SIG-M5 (cell line): Measurements from ENCODE around the gene PTTG1IP.

Source experiments
- DNase-seq: peaks from one replicate; lab custom pipeline; 2025; lab: John Stamatoyannopoulos, UW

PTTG1IP gene

DNA sequence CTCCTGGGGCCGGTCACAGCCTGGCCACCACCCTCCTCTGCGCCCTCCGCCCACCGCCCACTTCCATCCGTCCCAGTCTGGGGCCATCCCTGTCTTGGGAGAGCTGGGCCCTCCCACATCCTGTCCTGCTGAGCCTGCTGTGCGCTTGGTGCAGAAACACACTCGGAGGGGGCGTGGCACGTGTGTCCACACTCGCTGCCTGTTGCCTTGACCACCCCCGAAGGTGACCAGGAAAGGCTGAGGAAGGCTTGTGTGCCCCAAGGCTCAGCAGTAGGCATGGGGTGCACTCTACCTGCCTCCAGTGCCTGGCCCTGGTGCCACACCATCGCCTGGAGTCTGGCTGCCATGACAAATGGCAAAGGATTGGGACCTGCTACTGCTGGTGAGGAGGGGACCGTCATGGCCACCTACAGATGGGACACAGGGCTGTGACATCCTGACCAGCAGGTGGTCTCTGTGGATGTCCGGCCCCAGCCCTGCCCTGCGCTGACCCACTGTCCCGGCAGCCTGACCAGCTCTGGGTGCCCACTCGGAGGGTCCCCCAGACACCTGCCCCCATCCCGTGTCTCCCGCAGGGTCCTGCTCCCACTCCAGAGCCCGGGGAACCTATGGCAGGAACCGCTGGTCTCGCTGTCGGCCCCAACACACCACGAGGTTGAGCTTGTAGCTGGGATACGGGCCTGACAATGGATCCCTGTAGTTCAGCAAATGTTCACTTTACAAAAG lies 23.2 kb upstream of the PTTG1IP start:
- no peak for DNase-seq

GRCh38 chr21:44895859-44896258 lies 22.4 kb upstream of the PTTG1IP start:
- DNase-seq = no peak

- no peak for DNase-seq
These were observed 21.3 kb upstream of the PTTG1IP start for GRCh38 chr21:44894687-44895302.

DNA sequence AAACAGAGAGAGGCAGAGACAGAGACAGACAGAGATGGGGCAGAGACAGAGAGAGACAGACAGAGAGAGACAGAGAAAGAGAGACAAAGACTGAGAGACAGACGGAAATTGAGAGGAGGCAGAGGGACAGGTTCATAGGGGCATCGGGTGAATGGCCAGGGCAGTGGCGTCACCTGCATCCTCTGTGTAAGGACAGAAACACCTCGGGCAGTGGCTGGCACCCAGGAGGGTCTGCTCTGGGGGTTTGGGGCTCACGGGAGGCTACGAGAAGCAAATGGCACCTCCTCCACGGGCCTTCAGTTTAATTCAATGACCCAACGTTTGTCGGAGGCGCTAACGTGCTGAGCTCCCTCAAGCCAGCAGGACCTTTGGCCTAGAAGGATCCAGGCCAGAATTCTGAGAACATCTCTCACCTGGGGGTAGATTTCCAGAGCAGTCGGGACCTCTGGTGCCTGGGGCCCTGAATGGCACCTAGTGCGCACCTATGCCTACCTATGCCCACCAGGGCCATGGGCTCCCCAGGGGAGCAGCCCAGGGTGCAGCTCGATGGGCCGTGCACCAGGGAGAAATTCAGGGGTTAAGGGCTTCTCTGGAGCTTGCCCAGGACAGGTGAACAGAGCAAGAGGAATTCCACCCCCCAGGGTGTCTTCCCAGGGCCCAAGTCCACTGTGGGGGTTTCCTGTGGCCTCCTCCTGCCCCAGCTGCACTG lies 20.6 kb upstream of the PTTG1IP start:
- DNase-seq = no peak

DNA sequence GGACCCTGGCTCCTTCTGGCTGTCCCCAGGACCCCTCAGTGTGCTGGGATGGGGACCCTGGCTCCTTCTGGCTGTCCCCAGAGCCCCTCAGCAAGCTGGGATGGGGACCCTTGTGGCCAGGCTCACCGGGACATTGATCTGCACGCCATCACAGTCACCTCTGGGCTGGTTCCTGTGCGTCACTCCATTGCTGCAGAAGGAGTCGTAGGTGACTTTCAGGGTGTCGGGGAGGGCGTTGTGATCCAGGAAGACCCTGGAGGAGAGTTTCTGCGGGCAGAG lies 19.7 kb upstream of the PTTG1IP start:
- no peak for DNase-seq

- DNase-seq = no peak
These were observed 19.2 kb upstream of the PTTG1IP start for GRCh38 chr21:44892536-44893277.

DNA sequence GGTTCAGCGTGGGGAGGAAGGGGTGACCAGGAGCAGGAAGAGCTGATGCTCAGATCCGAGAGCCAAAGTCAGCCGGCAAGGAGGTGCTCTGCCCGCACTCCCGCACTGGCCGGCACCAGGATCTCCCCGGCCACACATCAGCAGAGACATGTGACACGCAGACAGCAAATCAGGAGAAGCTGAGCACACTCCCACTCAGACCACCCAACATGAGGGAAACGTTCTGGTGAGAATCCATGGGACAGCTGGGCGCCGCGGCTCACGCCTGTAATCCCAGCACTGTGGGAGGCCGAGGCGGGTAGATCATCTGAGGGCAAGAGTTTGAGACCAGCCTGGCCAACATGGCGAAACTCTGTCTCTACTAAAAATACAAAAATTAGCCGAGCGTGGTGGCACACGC lies 18.6 kb upstream of the PTTG1IP start:
- DNase-seq = no peak

- no peak for DNase-seq
These were observed 18.1 kb upstream of the PTTG1IP start for GRCh38 chr21:44891631-44892031.

- DNase-seq = no peak
These were observed 17.6 kb upstream of the PTTG1IP start for GRCh38 chr21:44890961-44891541.

DNA sequence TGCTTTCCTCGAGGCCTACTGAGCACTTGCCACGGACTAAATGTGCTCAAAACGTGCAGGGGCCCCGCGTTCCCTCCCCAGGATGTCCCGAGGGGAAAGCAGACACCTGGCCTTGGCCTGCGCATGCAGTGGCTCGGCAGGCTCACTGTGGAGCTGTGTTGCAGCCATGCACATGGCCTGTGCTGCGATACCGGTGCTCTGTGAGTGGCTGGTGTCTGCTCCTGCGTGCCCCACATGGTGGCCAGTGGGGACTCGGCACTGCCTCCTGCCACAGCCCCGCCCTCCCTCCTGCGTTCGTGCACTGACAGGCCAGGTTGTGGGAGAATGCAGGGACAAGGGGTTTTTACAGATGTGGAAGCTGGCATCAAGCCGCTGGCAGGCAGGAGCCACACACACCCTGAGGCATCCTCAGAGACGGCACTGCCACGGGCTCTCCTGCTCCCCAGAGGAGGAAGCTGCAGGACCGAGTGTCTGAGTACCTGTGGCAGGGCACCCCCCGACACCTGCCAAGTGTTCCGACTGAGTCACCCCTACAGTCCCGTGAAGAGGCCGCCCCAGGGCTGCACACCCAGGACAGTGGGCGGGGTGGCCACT lies 16.9 kb upstream of the PTTG1IP start:
- DNase-seq = no peak

- DNase-seq = no peak
These were observed 16.3 kb upstream of the PTTG1IP start for GRCh38 chr21:44889625-44890337.

DNA sequence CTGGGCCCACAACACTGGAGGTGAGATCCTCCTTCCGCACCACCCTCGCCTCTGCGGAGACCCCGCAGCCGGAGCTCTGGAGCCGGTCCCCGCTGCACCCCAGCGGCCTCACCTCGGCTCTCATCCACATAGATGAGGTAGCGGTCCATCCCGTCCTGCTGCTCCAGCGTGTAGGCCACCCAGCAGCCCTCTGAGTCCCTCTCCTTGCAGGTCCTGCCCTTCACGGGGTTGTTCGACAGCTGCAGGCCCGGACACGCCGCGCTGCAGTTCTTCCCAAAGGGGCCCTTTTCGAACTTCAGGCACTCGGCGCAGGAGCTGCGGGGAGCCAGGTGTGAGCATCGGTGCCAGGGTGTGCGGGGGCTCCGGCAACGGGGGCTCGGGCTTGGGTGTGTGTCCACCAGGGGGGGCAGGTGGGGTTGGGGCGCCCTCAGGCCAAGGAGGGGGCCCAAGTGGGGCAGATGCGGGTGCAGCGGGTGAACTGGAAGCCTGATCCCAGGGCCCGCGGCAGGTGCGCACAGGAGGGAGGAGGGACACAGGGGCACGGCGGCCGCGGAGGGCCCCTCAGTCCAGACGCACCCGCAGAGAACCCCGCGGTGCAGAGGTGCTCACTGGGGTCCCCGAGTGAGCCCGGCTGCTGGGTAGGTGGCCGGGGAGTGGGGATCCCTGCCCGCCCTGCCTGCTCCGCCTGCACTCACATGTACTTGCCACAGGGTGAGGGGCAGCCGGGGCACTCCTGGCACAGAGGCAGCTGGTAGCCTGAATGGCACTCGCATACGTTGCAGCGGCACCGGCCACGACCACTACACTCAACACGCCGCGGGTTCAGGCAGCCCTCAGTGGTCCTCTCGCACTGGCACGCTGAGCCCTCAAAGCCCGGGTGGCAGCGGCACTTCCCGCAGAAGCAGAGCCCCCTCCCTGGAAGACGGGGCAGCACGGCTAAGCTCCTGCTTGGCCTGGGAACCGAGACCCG lies 15.4 kb upstream of the PTTG1IP start:
- no peak for DNase-seq

- no peak for DNase-seq
These were observed 14.5 kb upstream of the PTTG1IP start for GRCh38 chr21:44887807-44888580.

- DNase-seq = no peak
These were observed 13.8 kb upstream of the PTTG1IP start for GRCh38 chr21:44887126-44887806.

DNA sequence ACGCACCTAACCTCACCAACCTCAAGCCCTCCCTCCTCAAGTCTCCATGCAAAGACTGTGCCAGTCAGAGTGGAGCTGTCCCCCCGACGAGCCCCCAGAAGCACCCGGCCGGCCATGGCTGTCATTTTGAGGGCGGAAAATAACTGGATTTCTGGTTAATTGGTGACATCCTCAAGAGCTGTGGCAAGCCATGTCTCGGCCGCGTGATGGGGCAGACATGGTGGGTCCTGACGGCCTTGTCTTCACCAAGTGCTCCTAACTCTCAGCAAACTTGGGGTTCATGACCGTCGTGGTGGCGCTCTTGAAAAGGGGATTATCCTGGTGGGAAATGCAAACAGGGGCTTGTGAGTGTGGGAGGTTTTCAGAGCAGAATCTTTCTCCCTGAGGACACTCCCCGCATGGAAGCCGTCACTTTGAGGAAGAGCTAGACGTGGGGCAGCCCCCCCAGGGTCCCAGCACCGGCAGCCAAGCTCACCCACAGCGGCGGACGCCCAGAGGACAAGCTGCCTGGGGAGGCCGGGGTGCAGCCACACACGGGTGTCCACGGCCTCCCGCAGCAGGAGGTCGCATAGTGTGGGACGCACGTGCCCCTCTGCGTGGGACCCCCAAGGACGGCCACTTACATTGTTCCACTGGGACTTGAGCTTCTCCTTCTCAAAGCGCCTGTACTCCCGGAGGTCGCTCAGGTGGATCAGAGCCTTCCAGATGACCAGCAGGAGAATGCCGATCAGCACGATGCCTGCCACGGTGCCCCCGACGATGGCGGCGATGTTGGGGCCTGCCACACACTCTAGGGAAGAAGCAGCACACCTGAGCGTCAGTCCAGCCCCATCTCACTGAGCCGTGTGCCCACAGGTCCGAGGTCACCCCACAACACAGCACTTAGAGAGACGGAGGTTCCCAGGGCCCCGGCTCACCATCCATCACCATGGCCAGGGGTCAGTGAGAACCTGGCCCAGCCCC lies 12.9 kb upstream of the PTTG1IP start:
- DNase-seq = no peak

- DNase-seq = no peak
These were observed 12.1 kb upstream of the PTTG1IP start for GRCh38 chr21:44885615-44886014.

DNA sequence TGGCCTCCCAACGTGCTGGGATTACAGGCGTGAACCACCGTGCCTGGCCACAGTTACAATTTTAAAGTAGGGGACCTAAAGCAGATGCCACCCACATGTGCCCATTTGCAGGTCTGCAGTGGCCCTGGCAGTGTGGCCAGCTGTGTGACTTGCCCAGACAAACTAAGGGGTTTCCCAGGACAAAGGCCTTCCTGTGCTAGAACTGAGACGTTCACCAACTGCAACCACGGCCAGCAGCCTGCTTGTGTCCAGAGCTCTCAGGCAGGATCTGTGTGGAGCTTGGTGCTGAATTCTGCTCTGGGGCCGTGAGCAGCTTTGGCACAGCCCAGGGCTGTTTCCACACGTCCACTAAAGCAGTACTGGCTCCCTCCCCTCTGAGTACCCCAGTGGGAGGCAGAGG lies 10.6 kb upstream of the PTTG1IP start:
- no peak for DNase-seq

DNA sequence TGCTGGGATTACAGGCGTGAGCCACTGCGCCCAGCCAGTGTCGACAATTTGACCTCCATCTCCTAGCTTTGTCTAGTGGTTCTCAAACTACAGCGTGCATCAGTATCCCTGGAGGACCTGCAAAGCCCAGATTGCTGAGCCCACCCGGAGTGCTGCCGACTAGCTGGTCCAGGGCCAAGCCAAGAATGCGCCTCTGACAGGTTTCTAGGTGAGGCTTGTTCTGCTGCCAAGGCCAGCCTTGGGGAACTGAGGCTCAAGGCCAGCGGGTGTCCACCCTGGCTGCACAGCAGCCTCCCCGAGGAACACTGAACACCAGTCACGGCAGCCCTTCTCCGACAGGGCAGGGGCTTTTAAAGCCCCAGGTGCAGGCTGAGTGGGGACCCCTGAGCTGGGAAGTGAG lies 9.8 kb upstream of the PTTG1IP start:
- DNase-seq = no peak
